T-helper 22 cell (primary cell): Measurements from ENCODE around the gene AKAP6.

ENCODE experiments used
- DNase-seq: peaks from one replicate; pipeline ENCODE4 v3.0.0-alpha.2; 2020; ENCODE audit warnings: low read depth

The AKAP6 gene

GRCh38 chr14:32405856-32406255 lies 76.8 kb downstream of the AKAP6 start:
- no peak for DNase-seq

GRCh38 chr14:32407130-32407529 lies 78.0 kb downstream of the AKAP6 start:
- DNase-seq = no peak

GRCh38 chr14:32408018-32408417 lies 78.9 kb downstream of the AKAP6 start:
- DNase-seq = no peak

- DNase-seq = no peak
These were observed 83.0 kb downstream of the AKAP6 start for GRCh38 chr14:32412103-32412502.

- DNase-seq = no peak
These were observed 83.4 kb downstream of the AKAP6 start for GRCh38 chr14:32412532-32412931.

- DNase-seq = no peak
These were observed 85.0 kb downstream of the AKAP6 start for GRCh38 chr14:32413967-32414640.

- DNase-seq = no peak
These were observed 85.7 kb downstream of the AKAP6 start for GRCh38 chr14:32414808-32415255.

- no peak for DNase-seq
These were observed 89.0 kb downstream of the AKAP6 start for GRCh38 chr14:32417956-32418552.

- no peak for DNase-seq
These were observed 90.3 kb downstream of the AKAP6 start for GRCh38 chr14:32419429-32419828.

- DNase-seq = no peak
These were observed 92.7 kb downstream of the AKAP6 start for GRCh38 chr14:32421781-32422180.

GRCh38 chr14:32422440-32422839 lies 93.3 kb downstream of the AKAP6 start:
- DNase-seq = no peak

- no peak for DNase-seq
These were observed 96.9 kb downstream of the AKAP6 start for GRCh38 chr14:32426028-32426427.

GRCh38 chr14:32426586-32427388 lies 97.7 kb downstream of the AKAP6 start:
- no peak for DNase-seq

- DNase-seq = no peak
These were observed 98.8 kb downstream of the AKAP6 start for GRCh38 chr14:32427726-32428528.

GRCh38 chr14:32428875-32429274 lies 99.8 kb downstream of the AKAP6 start:
- DNase-seq = no peak

- DNase-seq = no peak
These were observed 101.2 kb downstream of the AKAP6 start for GRCh38 chr14:32430326-32430725.

GRCh38 chr14:32432813-32433538 lies 103.9 kb downstream of the AKAP6 start:
- DNase-seq = no peak

- DNase-seq = no peak
These were observed 105.1 kb downstream of the AKAP6 start for GRCh38 chr14:32434180-32434579.

- DNase-seq = no peak
These were observed 105.8 kb downstream of the AKAP6 start for GRCh38 chr14:32434880-32435279.

- no peak for DNase-seq
These were observed 106.3 kb downstream of the AKAP6 start for GRCh38 chr14:32435411-32435810.

GRCh38 chr14:32436993-32437392 lies 107.9 kb downstream of the AKAP6 start:
- no peak for DNase-seq

GRCh38 chr14:32438517-32438916 lies 109.4 kb downstream of the AKAP6 start:
- no peak for DNase-seq
